Activated B cell treated with CpG ODN at 0.5 μM for 24 hours (primary cell): ENCODE measurements around the gene WDR45B. TPM values are rescaled to one million over a fixed set of nuclear protein-coding genes. Genes with fewer than 3 reads are reported as not detected.

Source experiments
- ATAC-seq: fragments of 200-7000 bp; cut with Tn5 transposase; one replicate; pipeline ENCODE4 v1.10.0; 2021; ENCODE audit warnings: low read depth, mild to moderate bottlenecking, moderate library complexity
- CTCF ChIA-PET: fragments of 350-600 bp; sonication (Branson Sonifier 250); formaldehyde crosslinking; loops from one replicate; lab custom pipeline; 2021; ENCODE audit warnings: antibody characterized with exemption; lab: Charles Lee
- POLR2A ChIA-PET: fragments of 350-600 bp; sonication (Branson Sonifier 250); formaldehyde crosslinking; loops from one replicate; lab custom pipeline; 2021; ENCODE audit warnings: antibody characterized with exemption; lab: Charles Lee
- DNase-seq: peaks from one replicate; pipeline ENCODE4 v3.0.0; 2022
- H3K27ac Mint-ChIP-seq: one replicate; pipeline ENCODE4 v1.8.0; 2020; ENCODE audit warnings: mixed read lengths
- H3K27me3 Mint-ChIP-seq: one replicate; pipeline ENCODE4 v1.8.0; 2021; ENCODE audit warnings: mixed read lengths
- H3K36me3 Mint-ChIP-seq: one replicate; pipeline ENCODE4 v1.8.0; 2021; ENCODE audit warnings: low read depth, mixed read lengths
- H3K4me1 Mint-ChIP-seq: one replicate; pipeline ENCODE4 v1.8.0; 2021; ENCODE audit warnings: mixed read lengths
- H3K4me3 Mint-ChIP-seq: one replicate; pipeline ENCODE4 v1.8.0; 2020; ENCODE audit warnings: mild to moderate bottlenecking, mixed read lengths
- H3K9me3 Mint-ChIP-seq: one replicate; pipeline ENCODE4 v1.8.0; 2020; ENCODE audit warnings: mixed read lengths
- intact Hi-C: fragments of 100-400 bp; cut with micrococcal nuclease; formaldehyde crosslinking; loops from one replicate; pipeline ENCODE4 v1.15.1; 2024
- total RNA-seq: library from RNA; stranded (reverse); gene quantifications from 2 replicates; pipeline ENCODE4 v1.2.3, GENCODE V29; 2022
- TF ChIP-seq, protein P1 (sequence below): fragments of 200-600 bp; IDR thresholded peaks from one replicate; pipeline ENCODE4 v1.8.0; 2022; ENCODE audit warnings: antibody characterized with exemption, mild to moderate bottlenecking

WDR45B gene
- total RNA-seq, 1 donor from 2014 or later: 51.2 TPM

DNA sequence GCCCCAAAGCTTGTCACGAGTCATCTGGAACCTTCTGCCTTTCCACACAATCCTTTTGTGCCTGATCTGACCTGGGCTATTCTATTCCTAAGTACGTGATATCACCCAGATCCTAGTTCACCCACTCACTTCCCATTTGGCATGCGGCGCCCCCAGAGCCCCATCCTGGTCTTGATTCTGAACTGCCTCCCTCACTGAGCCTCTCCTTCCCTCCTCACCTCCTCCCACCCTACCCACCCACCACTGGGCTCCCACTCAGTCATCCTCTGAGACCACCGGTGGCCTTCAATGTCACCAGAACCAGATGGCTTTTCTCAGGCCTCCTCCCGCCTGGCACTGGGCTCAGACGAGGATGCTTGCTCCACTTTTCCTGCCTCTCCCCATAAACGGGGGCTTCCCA lies 18.5 kb downstream of the WDR45B start:
- peaks cover 69% of the 10 kb centered on the region for H3K36me3 Mint-ChIP-seq
- ChIA-PET POLR2A (no interaction called here), CTCF (no interaction called here)
- TF ChIP-seq, protein P1, sequence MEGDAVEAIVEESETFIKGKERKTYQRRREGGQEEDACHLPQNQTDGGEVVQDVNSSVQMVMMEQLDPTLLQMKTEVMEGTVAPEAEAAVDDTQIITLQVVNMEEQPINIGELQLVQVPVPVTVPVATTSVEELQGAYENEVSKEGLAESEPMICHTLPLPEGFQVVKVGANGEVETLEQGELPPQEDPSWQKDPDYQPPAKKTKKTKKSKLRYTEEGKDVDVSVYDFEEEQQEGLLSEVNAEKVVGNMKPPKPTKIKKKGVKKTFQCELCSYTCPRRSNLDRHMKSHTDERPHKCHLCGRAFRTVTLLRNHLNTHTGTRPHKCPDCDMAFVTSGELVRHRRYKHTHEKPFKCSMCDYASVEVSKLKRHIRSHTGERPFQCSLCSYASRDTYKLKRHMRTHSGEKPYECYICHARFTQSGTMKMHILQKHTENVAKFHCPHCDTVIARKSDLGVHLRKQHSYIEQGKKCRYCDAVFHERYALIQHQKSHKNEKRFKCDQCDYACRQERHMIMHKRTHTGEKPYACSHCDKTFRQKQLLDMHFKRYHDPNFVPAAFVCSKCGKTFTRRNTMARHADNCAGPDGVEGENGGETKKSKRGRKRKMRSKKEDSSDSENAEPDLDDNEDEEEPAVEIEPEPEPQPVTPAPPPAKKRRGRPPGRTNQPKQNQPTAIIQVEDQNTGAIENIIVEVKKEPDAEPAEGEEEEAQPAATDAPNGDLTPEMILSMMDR: no peak
- intact Hi-C loops: no loop called here
- ATAC-seq: no peak
- H3K27me3 Mint-ChIP-seq: no peaks in the 10 kb centered on the region
- no peaks in the 10 kb centered on the region for H3K9me3 Mint-ChIP-seq
- H3K4me1 Mint-ChIP-seq: peaks cover 6% of the 10 kb centered on the region
- DNase-seq: no peak
- no peak overlapping the region for H3K4me3 Mint-ChIP-seq
- no peak overlapping the region for H3K27ac Mint-ChIP-seq

DNA sequence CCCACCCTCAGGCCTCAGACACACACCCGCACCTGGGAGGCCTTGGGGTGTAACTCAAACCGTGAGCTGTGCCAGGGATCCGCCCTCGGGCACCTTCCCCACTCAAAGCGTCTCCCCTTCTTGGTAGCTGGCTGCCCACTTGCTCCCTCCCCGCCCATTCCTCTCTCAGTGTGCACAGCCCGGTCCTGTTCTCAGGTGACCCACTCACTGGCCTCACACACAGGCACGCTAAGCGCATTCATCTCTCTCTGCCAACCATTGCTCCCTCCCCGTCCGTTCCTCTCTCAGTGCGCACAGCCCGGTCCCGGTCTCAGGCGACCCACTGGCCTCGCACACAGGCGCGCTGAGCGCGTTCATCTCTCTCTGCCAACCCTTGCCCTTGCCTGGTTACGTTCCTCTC lies 20.8 kb downstream of the WDR45B start:
- CTCF ChIA-PET: no interaction called here
- Mint-ChIP-seq H3K9me3 (no peaks in the 10 kb centered on the region), H3K36me3 (peaks cover 70% of the 10 kb centered on the region), H3K4me3 (no peak overlapping the region), H3K27me3 (no peaks in the 10 kb centered on the region), H3K4me1 (peaks cover 4% of the 10 kb centered on the region), H3K27ac (no peak overlapping the region)
- TF ChIP-seq, protein P1: no peak
- ATAC-seq: no peak
- DNase-seq: no peak
- POLR2A ChIA-PET: interaction anchor here (0.9 kb wide), 1 partner anchor 89 kb away, joined by 9 read pairs; the partner anchor contains the start of gene FN3KRP
- intact Hi-C loops: no loop called here

DNA sequence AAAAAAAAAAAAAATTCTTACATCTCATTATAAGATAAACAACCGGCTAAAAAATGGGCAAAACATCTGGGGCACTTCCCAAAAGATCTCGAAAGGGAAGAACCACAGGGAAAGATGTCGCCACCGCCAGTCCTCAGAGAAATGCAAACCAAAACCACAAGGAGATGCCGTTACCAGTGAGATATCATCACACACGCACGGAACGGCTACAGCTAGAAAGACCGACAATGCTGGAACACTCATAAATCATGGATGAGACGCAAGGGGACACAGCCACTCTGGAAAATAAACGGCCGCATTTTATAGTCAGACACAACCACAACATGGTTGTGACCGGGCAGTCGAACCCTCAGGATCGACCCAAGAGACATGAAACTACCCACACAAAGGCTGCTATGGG lies 24.5 kb downstream of the WDR45B start:
- peaks cover 82% of the 10 kb centered on the region for H3K36me3 Mint-ChIP-seq
- TF ChIP-seq, protein P1: no peak
- no peak for ATAC-seq
- H3K9me3 Mint-ChIP-seq: no peaks in the 10 kb centered on the region
- H3K4me1 Mint-ChIP-seq: no peaks in the 10 kb centered on the region
- POLR2A ChIA-PET: no interaction called here
- no peak overlapping the region for H3K4me3 Mint-ChIP-seq
- intact Hi-C loops: no loop called here
- DNase-seq: no peak
- no peak overlapping the region for H3K27ac Mint-ChIP-seq
- CTCF ChIA-PET: no interaction called here
- H3K27me3 Mint-ChIP-seq: no peaks in the 10 kb centered on the region

DNA sequence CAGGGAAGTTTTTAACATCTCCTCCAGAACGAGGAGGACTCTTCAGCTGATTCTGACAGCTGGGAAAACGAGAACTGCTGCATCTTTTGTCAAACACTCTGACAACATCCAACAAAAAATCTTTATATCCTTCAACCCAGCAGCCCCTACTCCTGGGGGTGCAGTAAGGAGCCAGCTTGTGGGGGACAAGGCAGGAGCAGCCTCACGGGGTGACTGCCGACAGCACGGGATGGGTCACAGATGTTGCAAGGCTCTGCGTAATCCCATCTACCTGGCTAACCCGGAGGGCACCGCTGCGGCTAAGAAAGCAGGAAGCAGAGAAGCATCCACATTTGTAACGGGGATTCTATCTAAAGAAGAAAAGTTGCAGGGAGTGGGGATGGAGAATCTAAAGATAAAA lies 28.6 kb downstream of the WDR45B start:
- intact Hi-C loops: no loop called here
- H3K4me3 Mint-ChIP-seq: no peak overlapping the region
- ATAC-seq (no peak), DNase-seq (no peak)
- TF ChIP-seq, protein P1: no peak
- CTCF ChIA-PET: no interaction called here
- peaks cover 84% of the 10 kb centered on the region for H3K36me3 Mint-ChIP-seq
- POLR2A ChIA-PET: no interaction called here
- H3K9me3 Mint-ChIP-seq: no peaks in the 10 kb centered on the region
- H3K27me3 Mint-ChIP-seq: no peaks in the 10 kb centered on the region
- no peaks in the 10 kb centered on the region for H3K4me1 Mint-ChIP-seq
- H3K27ac Mint-ChIP-seq: no peak overlapping the region

DNA sequence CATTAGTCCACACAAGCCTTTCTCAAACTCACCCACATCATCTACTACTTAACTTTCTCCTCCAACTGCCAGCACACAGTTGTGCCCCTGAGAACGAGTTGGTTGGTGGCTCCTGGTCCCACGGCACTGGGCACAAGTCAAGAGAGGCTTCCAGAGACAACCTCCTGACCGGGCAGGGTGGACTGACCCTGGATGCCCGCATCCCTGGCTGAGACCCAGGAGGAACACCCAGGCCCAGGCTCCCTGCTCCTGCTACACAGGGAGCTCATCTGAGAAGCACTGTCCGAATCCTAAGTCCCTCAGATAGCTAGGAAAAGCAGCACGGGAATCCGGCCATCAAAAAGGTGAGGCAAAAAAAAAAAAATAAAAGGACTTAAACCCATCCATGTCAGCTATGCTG lies 29.0 kb downstream of the WDR45B start:
- Mint-ChIP-seq H3K9me3 (no peaks in the 10 kb centered on the region), H3K4me1 (no peaks in the 10 kb centered on the region), H3K27ac (no peak overlapping the region), H3K36me3 (peaks cover 85% of the 10 kb centered on the region), H3K27me3 (no peaks in the 10 kb centered on the region), H3K4me3 (no peak overlapping the region)
- no peak for ATAC-seq
- CTCF ChIA-PET: no interaction called here
- POLR2A ChIA-PET: no interaction called here
- DNase-seq: no peak
- intact Hi-C loops: no loop called here
- TF ChIP-seq, protein P1: no peak
